Gastroesophageal sphincter (tissue), 4 donors: Measurements from ENCODE around the gene TSPEAR. TPM values are rescaled to one million over a fixed set of nuclear protein-coding genes. Genes with fewer than 3 reads are reported as not detected.

Experiments
- ATAC-seq: fragments of 150-250 bp; one replicate; pipeline ENCODE4 v1.9.1; 2016; ENCODE audit warnings: mild to moderate bottlenecking, moderate library complexity
- H3K27ac ChIP-seq, 4 donors: fragments of 200-600 bp; sonication (generic) in 3 of 4; 1 replicate in 3 of 4; 2 replicates in 1 of 4; pipeline ENCODE4 v1.5.1; 2016 to 2019
- H3K27me3 ChIP-seq: fragments of 200-600 bp; sonication (generic); one replicate; pipeline ENCODE4 v1.5.1; 2019
- H3K36me3 ChIP-seq, 2 donors: fragments of 200-600 bp; sonication (generic); one replicate each; pipeline ENCODE4 v1.5.1; 2019; ENCODE audit warnings: control low read depth in 1 of 2
- H3K4me1 ChIP-seq, 3 donors: fragments of 200-600 bp; sonication (generic); 1 replicate in 2 of 3; 2 replicates in 1 of 3; pipeline ENCODE4 v1.5.1; 2016 to 2019; ENCODE audit warnings: control low read depth in 2 of 3
- H3K4me3 ChIP-seq, 2 donors: fragments of 200-600 bp; sonication (generic); one replicate each; pipeline ENCODE4 v1.5.1; 2019; ENCODE audit warnings: mild to moderate bottlenecking in 1 of 2, moderate library complexity in 1 of 2
- H3K9me3 ChIP-seq, 3 donors: fragments of 200-600 bp; sonication (generic); one replicate each; pipeline ENCODE4 v1.5.1; 2017 to 2019; ENCODE audit warnings: control low read depth in 2 of 3
- EP300 ChIP-seq: sonication (generic); formaldehyde crosslinking; IDR thresholded peaks from one replicate; pipeline ENCODE4 v1.6.1; 2017; ENCODE audit warnings: antibody characterized with exemption, mild to moderate bottlenecking
- POLR2A ChIP-seq, 2 donors: fragments of 450-650 bp; IDR thresholded peaks; one replicate each; pipeline ENCODE4 v1.6.1; 2017; ENCODE audit warnings: antibody characterized with exemption in 2 of 2, mild to moderate bottlenecking in 2 of 2, moderate library complexity in 1 of 2
- POLR2AphosphoS5 ChIP-seq: sonication (generic); formaldehyde crosslinking; IDR thresholded peaks from one replicate; pipeline ENCODE4 v1.6.1; 2017; ENCODE audit warnings: antibody characterized with exemption
- WGBS, 2 donors: methylation state at CpG; one replicate each; pipeline ENCODE4 v1.1.5; 2018; ENCODE audit warnings: low coverage in 1 of 2; 5-methylcytosine and 5-hydroxymethylcytosine counted together
- total RNA-seq, 4 donors: library from RNA; depleted of rRNA; stranded (reverse); fragments of >200 nt; gene quantifications; one replicate each; pipeline ENCODE4 v1.1.0, GENCODE V29; 2016
- TF ChIP-seq, protein P1 (sequence below), 4 experiments: fragments of 200-600 bp in 2 of 4; fragments of 450-650 bp in 2 of 4; sonication (generic) in 1 of 4; IDR thresholded peaks; one replicate each; pipeline ENCODE4 v1.5.1; 2017 to 2019; ENCODE audit warnings: antibody characterized with exemption in 4 of 4, mild to moderate bottlenecking in 2 of 4, moderate library complexity in 2 of 4

The TSPEAR gene
- total RNA-seq, 4 donors from 2014 or later: not detected

DNA sequence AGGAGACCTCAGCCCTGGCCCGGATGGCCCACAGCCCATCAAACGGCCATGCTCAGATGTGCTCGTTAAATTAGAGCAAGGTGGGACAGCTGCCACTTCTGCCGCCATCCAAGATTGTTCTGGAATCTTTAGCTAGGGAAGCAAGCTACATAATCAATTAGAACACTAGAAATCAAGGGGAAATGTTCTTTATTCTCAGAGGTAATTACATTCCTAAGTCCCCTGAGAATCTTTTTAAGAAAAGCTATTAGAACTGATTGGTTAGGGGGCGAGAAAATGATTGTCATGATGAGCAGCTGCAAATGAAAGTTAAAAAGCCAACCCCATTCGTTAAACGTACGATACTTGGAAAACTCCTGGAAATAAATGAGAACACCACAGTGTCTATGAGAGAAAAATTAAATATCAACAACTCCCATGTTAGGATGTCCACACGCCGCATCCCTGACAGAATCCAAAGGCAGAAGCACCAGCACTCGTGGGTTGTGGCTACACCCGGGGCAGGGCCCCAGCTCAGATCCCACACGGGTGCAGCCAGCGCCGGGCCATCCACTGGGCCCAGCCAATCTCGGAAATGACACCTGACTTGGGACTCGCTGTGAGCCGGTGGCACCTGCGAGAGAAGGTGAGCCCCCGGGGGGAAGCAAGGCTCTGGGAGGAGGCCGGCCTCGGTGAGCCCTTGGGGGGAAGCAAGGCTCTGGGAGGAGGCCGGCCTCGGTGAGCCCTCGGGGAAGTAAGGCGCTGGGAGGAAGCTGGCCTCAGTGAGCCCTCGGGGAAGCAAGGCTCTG is 209.0 kb downstream of the TSPEAR start:
- Histone ChIP-seq H3K4me3 (no peak overlapping the region), H3K4me1 (no peaks in the 10 kb centered on the region), H3K36me3 (no peaks in the 10 kb centered on the region), H3K27ac (no peak overlapping the region), H3K27me3 (peaks cover 74% of the 10 kb centered on the region), H3K9me3 (no peaks in the 10 kb centered on the region)
- TF ChIP-seq POLR2AphosphoS5: no peak
- no peak for TF ChIP-seq EP300
- TF ChIP-seq POLR2A (IDR thresholded peaks at IDR 0.05): no peak
- TF ChIP-seq, protein P1, sequence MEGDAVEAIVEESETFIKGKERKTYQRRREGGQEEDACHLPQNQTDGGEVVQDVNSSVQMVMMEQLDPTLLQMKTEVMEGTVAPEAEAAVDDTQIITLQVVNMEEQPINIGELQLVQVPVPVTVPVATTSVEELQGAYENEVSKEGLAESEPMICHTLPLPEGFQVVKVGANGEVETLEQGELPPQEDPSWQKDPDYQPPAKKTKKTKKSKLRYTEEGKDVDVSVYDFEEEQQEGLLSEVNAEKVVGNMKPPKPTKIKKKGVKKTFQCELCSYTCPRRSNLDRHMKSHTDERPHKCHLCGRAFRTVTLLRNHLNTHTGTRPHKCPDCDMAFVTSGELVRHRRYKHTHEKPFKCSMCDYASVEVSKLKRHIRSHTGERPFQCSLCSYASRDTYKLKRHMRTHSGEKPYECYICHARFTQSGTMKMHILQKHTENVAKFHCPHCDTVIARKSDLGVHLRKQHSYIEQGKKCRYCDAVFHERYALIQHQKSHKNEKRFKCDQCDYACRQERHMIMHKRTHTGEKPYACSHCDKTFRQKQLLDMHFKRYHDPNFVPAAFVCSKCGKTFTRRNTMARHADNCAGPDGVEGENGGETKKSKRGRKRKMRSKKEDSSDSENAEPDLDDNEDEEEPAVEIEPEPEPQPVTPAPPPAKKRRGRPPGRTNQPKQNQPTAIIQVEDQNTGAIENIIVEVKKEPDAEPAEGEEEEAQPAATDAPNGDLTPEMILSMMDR (IDR thresholded peaks at IDR 0.05): no peak
- ATAC-seq: no peak
- 81 to 90% methylated on average over 7 to 8 of the region's 27 CpGs for WGBS, 2 donors

DNA sequence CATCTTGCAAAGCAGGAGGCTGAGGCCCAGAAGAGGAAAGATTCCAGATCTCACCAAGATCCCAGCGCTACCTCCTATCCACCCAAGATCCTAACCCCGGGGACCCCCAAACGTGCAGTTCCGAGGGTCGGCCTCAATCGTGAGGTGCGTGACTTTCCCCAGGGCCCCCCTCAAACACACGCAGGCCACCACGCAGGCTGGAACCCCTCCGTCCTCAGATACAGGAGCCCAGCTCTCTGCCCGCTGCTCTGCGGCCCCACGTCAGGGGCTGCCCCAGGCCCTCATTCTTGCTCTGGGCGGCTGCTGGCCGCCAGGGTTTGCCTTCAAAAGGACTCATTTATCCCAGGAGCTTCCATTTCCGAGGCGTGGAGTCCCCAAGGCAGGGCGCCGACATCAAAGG is 211.3 kb downstream of the TSPEAR start:
- peaks cover 79% of the 10 kb centered on the region for H3K27me3 ChIP-seq
- no peak for TF ChIP-seq POLR2A (IDR thresholded peaks at IDR 0.05)
- no peak for TF ChIP-seq EP300
- TF ChIP-seq, protein P1 (IDR thresholded peaks at IDR 0.05): no peak
- TF ChIP-seq POLR2AphosphoS5: no peak
- H3K4me3 ChIP-seq: no peak overlapping the region
- ATAC-seq: no peak
- H3K4me1 ChIP-seq: no peaks in the 10 kb centered on the region
- H3K9me3 ChIP-seq: no peaks in the 10 kb centered on the region
- 89% methylated on average over 5 of the region's 19 CpGs; no CpG with 5 or more reads in 1 of the 2 donors for WGBS, 2 donors
- no peaks in the 10 kb centered on the region for H3K36me3 ChIP-seq
- H3K27ac ChIP-seq: no peak overlapping the region

DNA sequence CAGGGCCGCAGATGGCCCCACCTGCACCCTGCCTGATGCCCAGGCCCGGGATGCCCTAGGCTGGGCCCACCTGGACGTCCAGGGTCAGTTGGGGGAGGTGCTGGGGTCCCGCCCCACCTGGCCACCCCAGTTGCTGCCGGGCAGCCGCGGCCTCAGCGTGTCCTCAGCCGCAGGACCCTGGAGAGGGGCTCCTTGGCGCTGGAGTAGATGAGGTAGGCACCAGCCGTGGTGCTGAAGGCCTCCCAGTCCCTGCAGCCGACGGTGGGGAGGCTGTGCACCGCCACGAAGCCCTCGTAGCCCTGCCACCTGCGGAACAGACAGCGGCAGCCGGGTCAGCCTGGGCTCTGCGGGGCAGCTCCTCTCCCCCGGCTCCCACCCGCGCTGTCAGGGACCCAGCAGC is 211.7 kb downstream of the TSPEAR start:
- Histone ChIP-seq H3K27ac (no peak overlapping the region), H3K36me3 (no peaks in the 10 kb centered on the region), H3K4me3 (no peak overlapping the region), H3K4me1 (no peaks in the 10 kb centered on the region), H3K27me3 (peaks cover 79% of the 10 kb centered on the region), H3K9me3 (no peaks in the 10 kb centered on the region)
- no CpG with 5 or more reads among the region's 23 CpGs for WGBS, 2 donors
- no peak for TF ChIP-seq EP300
- no peak for TF ChIP-seq POLR2AphosphoS5
- TF ChIP-seq, protein P1 (IDR thresholded peaks at IDR 0.05): no peak
- no peak for TF ChIP-seq POLR2A (IDR thresholded peaks at IDR 0.05)
- ATAC-seq: no peak

DNA sequence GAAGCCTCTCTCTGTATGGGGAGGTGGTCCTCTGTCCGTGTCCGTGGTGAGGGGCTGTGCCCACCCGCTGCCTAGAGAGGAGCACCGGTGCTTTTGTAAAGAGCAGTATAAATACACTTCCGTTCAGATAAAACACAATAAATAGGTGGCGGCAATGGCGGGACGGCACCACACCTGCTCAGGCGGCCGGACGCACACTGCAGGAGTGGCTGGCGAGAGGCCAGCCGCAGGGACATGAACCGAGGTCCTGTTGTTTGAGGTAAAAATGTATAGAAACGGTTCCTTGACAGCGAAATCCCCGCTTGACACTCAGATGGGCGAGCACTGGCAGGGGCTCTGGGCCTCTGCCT is 212.2 kb downstream of the TSPEAR start:
- H3K36me3 ChIP-seq: no peaks in the 10 kb centered on the region
- 88% methylated on average over 13 of the region's 18 CpGs; no CpG with 5 or more reads in 1 of the 2 donors for WGBS, 2 donors
- no peak overlapping the region for H3K4me3 ChIP-seq
- TF ChIP-seq POLR2A (IDR thresholded peaks at IDR 0.05) (no peak), POLR2AphosphoS5 (no peak), EP300 (no peak)
- TF ChIP-seq, protein P1 (IDR thresholded peaks at IDR 0.05): no peak
- no peak overlapping the region for H3K27ac ChIP-seq
- ATAC-seq: no peak
- peaks cover 79% of the 10 kb centered on the region for H3K27me3 ChIP-seq
- H3K4me1 ChIP-seq: no peaks in the 10 kb centered on the region
- H3K9me3 ChIP-seq: no peaks in the 10 kb centered on the region
